Measurements from ENCODE around the gene DIAPH2. TPM values are rescaled to one million over a fixed set of nuclear protein-coding genes. Genes with fewer than 3 reads are reported as not detected.

Gene DIAPH2
- total RNA-seq, 1 donor from 2014 or later, result 34.2 TPM

DNA sequence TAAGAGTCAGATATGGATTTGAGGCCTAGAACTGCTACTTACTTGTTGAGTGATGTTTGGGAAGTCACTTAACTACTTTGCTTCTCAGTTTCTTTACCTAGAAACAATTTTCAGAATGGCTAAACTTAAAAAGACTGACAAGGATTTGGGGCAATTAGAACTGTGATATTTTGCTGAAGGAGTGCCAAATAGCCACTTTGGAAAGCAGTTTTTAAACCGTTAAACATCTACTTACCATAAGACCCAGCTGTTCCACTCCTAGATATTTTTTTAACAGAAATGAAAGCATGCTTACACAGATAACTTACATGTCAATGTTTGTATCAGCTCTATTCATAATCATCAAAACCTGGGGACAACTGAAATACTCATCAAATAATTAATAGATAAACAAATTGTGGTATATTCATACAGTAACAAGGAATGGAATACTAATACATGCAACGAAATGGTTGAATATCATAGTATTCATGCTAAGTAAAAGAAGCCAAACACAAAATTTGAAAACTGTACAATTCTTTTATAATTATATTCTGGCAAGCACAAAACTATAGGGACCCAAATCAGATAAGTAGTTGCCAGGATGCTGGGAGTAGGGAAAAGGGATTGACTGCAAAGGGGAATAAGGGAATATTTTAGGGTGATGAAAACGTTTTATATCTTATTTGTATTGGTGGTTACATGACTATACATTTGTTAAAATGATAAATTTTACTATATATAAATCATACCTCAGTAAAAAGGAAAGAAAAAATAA is 223.1 kb downstream of the DIAPH2 start:
- ATAC-seq, result no peak
- intact Hi-C loops (cut with DNase I), result no loop called here
- H3K27ac ChIP-seq, result no peak overlapping the region

DNA sequence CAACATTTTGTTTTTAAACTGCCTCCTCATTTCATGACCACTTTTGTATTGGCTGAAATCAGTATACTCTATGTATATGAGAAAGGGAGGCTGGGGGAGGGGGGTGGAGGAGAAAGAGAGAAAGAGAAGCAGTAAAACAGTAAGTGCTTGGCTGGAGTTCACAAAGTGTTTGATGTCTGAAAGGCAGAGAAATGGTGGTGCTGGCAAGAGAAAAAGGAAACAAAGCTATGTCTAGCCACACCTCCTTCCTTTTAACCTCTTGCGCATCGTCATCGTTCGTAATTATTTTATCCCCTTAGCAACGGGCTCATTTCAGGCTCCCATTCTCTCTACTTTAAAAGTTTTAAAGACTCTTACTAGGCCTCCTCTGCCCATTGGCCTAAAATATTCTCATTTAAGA is 224.6 kb downstream of the DIAPH2 start:
- DNase-seq (no peak), ATAC-seq (no peak)
- TF ChIP-seq, protein P1, sequence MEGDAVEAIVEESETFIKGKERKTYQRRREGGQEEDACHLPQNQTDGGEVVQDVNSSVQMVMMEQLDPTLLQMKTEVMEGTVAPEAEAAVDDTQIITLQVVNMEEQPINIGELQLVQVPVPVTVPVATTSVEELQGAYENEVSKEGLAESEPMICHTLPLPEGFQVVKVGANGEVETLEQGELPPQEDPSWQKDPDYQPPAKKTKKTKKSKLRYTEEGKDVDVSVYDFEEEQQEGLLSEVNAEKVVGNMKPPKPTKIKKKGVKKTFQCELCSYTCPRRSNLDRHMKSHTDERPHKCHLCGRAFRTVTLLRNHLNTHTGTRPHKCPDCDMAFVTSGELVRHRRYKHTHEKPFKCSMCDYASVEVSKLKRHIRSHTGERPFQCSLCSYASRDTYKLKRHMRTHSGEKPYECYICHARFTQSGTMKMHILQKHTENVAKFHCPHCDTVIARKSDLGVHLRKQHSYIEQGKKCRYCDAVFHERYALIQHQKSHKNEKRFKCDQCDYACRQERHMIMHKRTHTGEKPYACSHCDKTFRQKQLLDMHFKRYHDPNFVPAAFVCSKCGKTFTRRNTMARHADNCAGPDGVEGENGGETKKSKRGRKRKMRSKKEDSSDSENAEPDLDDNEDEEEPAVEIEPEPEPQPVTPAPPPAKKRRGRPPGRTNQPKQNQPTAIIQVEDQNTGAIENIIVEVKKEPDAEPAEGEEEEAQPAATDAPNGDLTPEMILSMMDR (IDR thresholded peaks at IDR 0.05), result no peak
- no peaks in the 10 kb centered on the region for H3K36me3 ChIP-seq
- H3K27ac ChIP-seq, result no peak overlapping the region
- H3K27me3 ChIP-seq (ENCODE audit: low read depth), result no peaks in the 10 kb centered on the region
- intact Hi-C loops (cut with DNase I), result no loop called here
- no peak overlapping the region for H3K4me3 ChIP-seq
- H3K9me3 ChIP-seq, result no peaks in the 10 kb centered on the region
- peaks cover 6% of the 10 kb centered on the region for H3K4me1 ChIP-seq

More for the DNA sequence above, 223.1 kb downstream of the DIAPH2 start:
- H3K36me3 ChIP-seq, result no peaks in the 10 kb centered on the region
- no peaks in the 10 kb centered on the region for H3K27me3 ChIP-seq (ENCODE audit: low read depth)
- DNase-seq, result no peak
- H3K4me3 ChIP-seq, result no peak overlapping the region
- H3K9me3 ChIP-seq, result no peaks in the 10 kb centered on the region
- TF ChIP-seq, protein P1 (IDR thresholded peaks at IDR 0.05), result no peak
- H3K4me1 ChIP-seq, result peaks cover 6% of the 10 kb centered on the region

DNA sequence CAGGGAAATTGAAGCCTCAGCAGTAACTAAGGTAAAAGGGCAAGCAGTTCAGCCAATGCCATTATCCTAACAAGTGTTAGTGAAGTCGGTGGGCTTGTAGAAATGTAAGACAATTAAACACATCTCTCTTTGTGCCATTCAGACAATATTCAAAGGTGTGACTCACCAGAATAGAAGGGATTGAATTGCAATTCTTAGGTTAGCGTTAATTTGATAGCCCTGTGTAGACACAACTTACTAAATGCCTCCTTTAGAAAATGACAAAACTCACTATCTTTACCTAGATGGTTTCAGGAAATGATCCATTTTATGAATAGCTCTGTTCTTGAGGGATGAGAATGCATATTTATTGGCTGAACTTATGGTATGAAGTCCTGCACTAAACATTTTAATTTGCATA is 234.2 kb downstream of the DIAPH2 start:
- no peak for ATAC-seq
- H3K4me1 ChIP-seq, result no peaks in the 10 kb centered on the region

DNA sequence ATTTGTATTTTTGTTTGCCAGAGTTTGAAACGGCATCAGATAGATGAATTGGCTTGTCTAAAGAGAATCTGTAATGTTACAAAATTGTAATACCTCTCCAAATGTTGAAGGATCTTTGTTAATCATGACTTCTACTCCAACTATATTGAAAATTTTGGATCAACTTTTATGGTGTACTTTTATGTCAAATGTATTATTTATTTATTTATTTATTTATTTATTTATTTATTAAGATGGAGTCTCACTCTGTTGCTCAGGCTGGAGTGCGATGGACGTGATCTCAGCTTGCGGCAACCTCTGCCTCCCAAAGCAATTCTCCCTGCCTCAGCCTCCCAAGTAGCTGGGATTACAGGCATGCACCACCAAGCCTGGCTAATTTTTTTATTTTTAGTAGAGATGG is 235.0 kb downstream of the DIAPH2 start:
- Histone ChIP-seq H3K4me1 (no peaks in the 10 kb centered on the region), H3K36me3 (no peaks in the 10 kb centered on the region), H3K4me3 (no peak overlapping the region), H3K27ac (no peak overlapping the region), H3K9me3 (no peaks in the 10 kb centered on the region), H3K27me3 (ENCODE audit: low read depth) (no peaks in the 10 kb centered on the region)
- TF ChIP-seq, protein P1 (IDR thresholded peaks at IDR 0.05), result no peak
- no peak for DNase-seq
- no peak for ATAC-seq
- intact Hi-C loops (cut with DNase I), result no loop called here

More for the DNA sequence above, 234.2 kb downstream of the DIAPH2 start:
- DNase-seq, result no peak
- Histone ChIP-seq H3K27ac (no peak overlapping the region), H3K4me3 (no peak overlapping the region), H3K27me3 (ENCODE audit: low read depth) (no peaks in the 10 kb centered on the region), H3K9me3 (no peaks in the 10 kb centered on the region), H3K36me3 (no peaks in the 10 kb centered on the region)
- intact Hi-C loops (cut with DNase I), result no loop called here
- TF ChIP-seq, protein P1 (IDR thresholded peaks at IDR 0.05), result no peak

DNA sequence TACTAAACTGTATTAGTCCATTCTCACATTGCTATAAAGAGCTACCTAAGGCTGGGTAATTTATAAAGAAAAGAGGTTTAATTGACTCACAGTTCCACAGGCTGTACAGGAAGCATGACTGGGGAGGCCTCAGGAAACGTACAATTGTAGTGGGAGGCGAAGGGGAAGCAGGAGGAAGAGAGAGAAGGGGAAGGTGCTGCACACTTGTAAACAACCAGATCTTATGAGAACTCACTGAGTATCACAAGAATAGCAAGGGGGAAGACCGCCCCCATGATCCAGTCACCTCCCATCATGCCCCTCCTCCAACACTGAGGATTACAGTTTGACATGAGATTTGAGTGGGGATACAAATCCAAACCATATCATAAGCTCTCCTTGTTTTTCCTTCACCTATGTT is 239.9 kb downstream of the DIAPH2 start:
- no peaks in the 10 kb centered on the region for H3K9me3 ChIP-seq
- TF ChIP-seq, protein P1 (IDR thresholded peaks at IDR 0.05), result no peak
- DNase-seq (no peak), ATAC-seq (no peak)
- no peak overlapping the region for H3K4me3 ChIP-seq
- no peaks in the 10 kb centered on the region for H3K4me1 ChIP-seq
- no peak overlapping the region for H3K27ac ChIP-seq
- H3K27me3 ChIP-seq (ENCODE audit: low read depth), result no peaks in the 10 kb centered on the region
- no peaks in the 10 kb centered on the region for H3K36me3 ChIP-seq
- intact Hi-C loops (cut with DNase I), result no loop called here

Measured in lower lobe of right lung (tissue), 2 donors.